ENCODE data around the gene YPEL2. TPM values are rescaled to one million over a fixed set of nuclear protein-coding genes. Genes with fewer than 3 reads are reported as not detected.
A peak's percentile ranks its signal among the peaks of the same experiment; 100 is the strongest.

Gene YPEL2
- total and polyA plus RNA-seq, 8 donors = 13.8 to 23.6 (median 19.3) TPM

DNA sequence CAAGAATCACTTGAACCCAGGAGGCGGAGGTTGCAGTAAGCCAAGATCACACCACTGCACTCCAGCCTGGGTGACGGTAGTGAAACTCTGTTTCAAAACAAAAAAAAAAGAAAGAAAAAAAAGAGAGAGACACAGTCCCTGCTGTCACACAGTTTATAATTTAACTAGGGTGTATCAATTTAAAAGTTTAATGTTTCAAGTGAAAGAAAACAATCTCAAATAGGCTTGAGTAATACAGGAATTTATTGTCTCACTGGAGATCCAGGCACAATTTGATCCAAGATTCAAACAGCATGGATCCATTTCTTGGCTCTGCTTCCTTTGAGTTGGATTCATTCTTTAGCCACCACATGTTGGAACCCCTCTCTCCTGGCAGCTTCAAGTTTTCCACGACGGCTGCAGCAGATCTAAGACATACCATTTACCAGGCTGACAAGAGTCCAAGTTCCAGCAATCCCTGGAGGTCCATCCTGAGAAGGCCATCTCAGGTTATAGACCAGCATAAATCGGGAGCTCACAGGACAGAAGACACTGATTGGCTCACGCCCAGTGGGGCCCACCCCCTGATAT is 97.5 kb downstream of the YPEL2 start:
- no peak for ATAC-seq
- TF ChIP-seq, protein P1, sequence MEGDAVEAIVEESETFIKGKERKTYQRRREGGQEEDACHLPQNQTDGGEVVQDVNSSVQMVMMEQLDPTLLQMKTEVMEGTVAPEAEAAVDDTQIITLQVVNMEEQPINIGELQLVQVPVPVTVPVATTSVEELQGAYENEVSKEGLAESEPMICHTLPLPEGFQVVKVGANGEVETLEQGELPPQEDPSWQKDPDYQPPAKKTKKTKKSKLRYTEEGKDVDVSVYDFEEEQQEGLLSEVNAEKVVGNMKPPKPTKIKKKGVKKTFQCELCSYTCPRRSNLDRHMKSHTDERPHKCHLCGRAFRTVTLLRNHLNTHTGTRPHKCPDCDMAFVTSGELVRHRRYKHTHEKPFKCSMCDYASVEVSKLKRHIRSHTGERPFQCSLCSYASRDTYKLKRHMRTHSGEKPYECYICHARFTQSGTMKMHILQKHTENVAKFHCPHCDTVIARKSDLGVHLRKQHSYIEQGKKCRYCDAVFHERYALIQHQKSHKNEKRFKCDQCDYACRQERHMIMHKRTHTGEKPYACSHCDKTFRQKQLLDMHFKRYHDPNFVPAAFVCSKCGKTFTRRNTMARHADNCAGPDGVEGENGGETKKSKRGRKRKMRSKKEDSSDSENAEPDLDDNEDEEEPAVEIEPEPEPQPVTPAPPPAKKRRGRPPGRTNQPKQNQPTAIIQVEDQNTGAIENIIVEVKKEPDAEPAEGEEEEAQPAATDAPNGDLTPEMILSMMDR (IDR thresholded peaks at IDR 0.05) = no peak

DNA sequence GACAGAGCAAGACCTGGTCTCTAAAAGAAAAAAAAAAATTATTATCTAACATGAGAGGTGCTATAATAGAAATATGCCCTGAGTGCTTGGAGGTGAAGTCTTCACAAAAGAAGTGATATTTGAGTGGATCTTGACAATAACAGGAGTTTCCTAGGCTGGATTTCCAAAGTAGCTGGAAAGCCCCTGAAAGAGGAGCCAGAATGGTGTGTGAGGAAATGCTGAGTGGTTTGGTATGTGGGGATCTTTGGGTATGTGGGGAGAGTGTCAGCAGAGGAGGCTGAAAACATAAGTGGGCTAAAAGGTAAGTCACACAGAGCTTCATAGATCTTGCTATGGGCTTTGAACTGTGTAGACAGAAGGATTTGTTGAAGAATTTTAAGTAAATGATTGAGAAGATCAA is 100.1 kb downstream of the YPEL2 start:
- peaks cover 17 to 31% of the 10 kb centered on the region in 2 donors for H3K4me1 ChIP-seq
- ATAC-seq (no peak), DNase-seq (no peak)
- TF ChIP-seq, protein P1 (IDR thresholded peaks at IDR 0.05) = no peak
- no peak overlapping the region for H3K27ac ChIP-seq
- H3K4me3 ChIP-seq = no peak overlapping the region
- intact Hi-C loops (cut with DNase I) = loop anchor here in 1 of 2 donors (10.0 kb wide), 1 partner anchor 107 kb away; no protein-coding TSS in a partner anchor
- H3K9me3 ChIP-seq = no peaks in the 10 kb centered on the region
- no peaks in the 10 kb centered on the region for H3K27me3 ChIP-seq
- H3K36me3 ChIP-seq = no peaks in the 10 kb centered on the region

More for the DNA sequence above, 97.5 kb downstream of the YPEL2 start:
- intact Hi-C loops (cut with DNase I) = no loop called here
- no peak for DNase-seq
- Histone ChIP-seq H3K36me3 (no peaks in the 10 kb centered on the region), H3K4me3 (no peak overlapping the region), H3K27me3 (no peaks in the 10 kb centered on the region), H3K4me1 (peaks cover 17 to 22% of the 10 kb centered on the region in 2 donors), H3K9me3 (no peaks in the 10 kb centered on the region), H3K27ac (no peak overlapping the region)

DNA sequence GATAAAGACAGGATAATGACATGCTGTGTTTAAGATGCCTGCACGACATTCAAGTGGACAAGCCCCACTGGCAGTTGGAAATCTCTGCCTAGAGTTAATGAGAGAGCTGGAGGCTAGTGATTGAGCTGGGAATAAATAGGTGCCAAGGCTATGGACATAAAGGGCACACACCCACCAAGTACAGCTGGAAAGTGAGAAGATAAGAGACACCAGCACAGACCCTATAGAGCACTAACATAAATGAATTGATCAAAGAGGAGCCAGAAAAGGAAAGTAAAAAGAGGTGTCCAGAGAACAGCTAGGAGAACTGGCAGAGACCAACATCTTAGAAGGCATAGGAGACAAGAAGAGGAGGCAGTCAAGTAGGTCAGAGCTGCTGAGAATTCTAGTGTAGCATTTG is 101.2 kb downstream of the YPEL2 start:
- no peak overlapping the region for H3K27ac ChIP-seq
- ATAC-seq (no peak), DNase-seq (no peak)
- intact Hi-C loops (cut with DNase I) = loop anchor here in 1 of 2 donors (10.0 kb wide), 1 partner anchor 108 kb away; no protein-coding TSS in a partner anchor
- peaks cover 11 to 37% of the 10 kb centered on the region in 2 donors for H3K4me1 ChIP-seq
- no peaks in the 10 kb centered on the region for H3K27me3 ChIP-seq
- TF ChIP-seq, protein P1 (IDR thresholded peaks at IDR 0.05) = no peak
- no peaks in the 10 kb centered on the region for H3K9me3 ChIP-seq
- H3K4me3 ChIP-seq = no peak overlapping the region
- H3K36me3 ChIP-seq = no peaks in the 10 kb centered on the region

DNA sequence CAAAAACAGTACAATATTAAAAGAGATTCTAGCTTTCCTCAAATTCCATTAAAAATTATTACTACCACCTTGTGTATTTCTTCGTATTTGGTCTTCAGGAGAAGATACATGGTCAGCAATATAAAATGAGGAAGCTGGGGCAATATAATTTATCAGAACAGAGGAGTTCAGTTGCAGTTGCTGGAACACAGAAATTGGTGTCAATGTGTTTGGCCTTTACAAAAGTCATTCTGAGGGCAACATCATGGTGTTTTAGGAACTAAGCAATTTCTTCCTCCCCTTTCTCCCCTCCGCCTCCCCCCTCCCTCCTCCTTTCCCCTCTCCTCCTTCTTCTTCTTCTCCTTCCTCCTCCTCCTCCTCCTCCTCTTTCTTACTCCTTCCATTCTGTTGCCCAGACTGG is 102.1 kb downstream of the YPEL2 start:
- ATAC-seq (peak; percentile 13), DNase-seq (no peak)
- H3K27ac ChIP-seq = no peak overlapping the region
- TF ChIP-seq, protein P1 (IDR thresholded peaks at IDR 0.05) = no peak
- intact Hi-C loops (cut with DNase I) = loop anchor here in 1 of 2 donors (10.0 kb wide), 1 partner anchor 109 kb away; no protein-coding TSS in a partner anchor
- H3K9me3 ChIP-seq = no peaks in the 10 kb centered on the region
- H3K4me1 ChIP-seq = peaks cover 2 to 38% of the 10 kb centered on the region in 2 donors
- H3K4me3 ChIP-seq = no peak overlapping the region
- no peaks in the 10 kb centered on the region for H3K27me3 ChIP-seq
- H3K36me3 ChIP-seq = no peaks in the 10 kb centered on the region

DNA sequence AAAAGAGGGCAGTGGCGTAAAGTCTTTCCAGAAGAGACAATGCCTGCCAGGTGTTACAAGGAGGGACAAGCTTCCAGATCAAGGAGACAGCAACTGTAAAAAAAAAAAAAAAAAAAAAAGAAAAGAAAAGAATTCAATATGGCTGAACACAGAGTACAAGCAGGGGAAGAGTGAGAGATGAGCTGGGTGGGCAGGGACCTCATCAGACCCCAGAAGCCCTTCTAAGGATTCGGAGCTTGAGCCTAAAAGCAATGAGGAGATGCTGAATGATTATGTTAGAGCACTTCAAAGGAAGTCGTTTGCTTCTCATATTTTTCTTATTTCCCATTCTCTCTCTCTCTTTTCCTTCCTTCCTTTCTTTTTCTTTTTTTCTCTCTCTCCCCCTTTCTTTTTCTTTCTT is 103.0 kb downstream of the YPEL2 start:
- Histone ChIP-seq H3K4me1 (peaks cover 0 to 44% of the 10 kb centered on the region in 2 donors), H3K4me3 (no peak overlapping the region), H3K27ac (no peak overlapping the region), H3K36me3 (no peaks in the 10 kb centered on the region), H3K27me3 (no peaks in the 10 kb centered on the region), H3K9me3 (no peaks in the 10 kb centered on the region)
- intact Hi-C loops (cut with DNase I) = loop anchor here in 1 of 2 donors (10.0 kb wide), 1 partner anchor 110 kb away; no protein-coding TSS in a partner anchor
- TF ChIP-seq, protein P1 (IDR thresholded peaks at IDR 0.05) = no peak
- DNase-seq (no peak), ATAC-seq (no peak)

Data from left lung (tissue), 10 donors.